Medulla oblongata (tissue), 1 donor: ENCODE measurements around the gene ANKRD2.
"Not testable (repeated sequence)": the region's sequence is repeated elsewhere in the genome, so short reads cannot be mapped to it uniquely, and the experiment has no call there.

ENCODE experiments used
- DNase-seq: peaks from one replicate; pipeline ENCODE4 v3.0.0-alpha.2; 2015; ENCODE audit errors: extremely low spot score

The ANKRD2 gene

GRCh38 chr10:97571622-97572021, 957 bp upstream of the ANKRD2 start:
- no peak for DNase-seq

GRCh38 chr10:97573021-97573420, 442 bp downstream of the ANKRD2 start:
- no peak for DNase-seq

GRCh38 chr10:97573672-97574071, 1.1 kb downstream of the ANKRD2 start:
- no peak for DNase-seq

GRCh38 chr10:97574374-97575126, 2.0 kb downstream of the ANKRD2 start:
- no peak for DNase-seq

GRCh38 chr10:97575127-97575668, 2.6 kb downstream of the ANKRD2 start:
- no peak for DNase-seq

- not testable (repeated sequence) for DNase-seq
Observed at GRCh38 chr10:97576487-97576886, 3.9 kb downstream of the ANKRD2 start.

GRCh38 chr10:97577701-97578100, 5.1 kb downstream of the ANKRD2 start:
- no peak for DNase-seq

- no peak for DNase-seq
Observed at GRCh38 chr10:97578171-97578844, 5.7 kb downstream of the ANKRD2 start.

- no peak for DNase-seq
Observed at GRCh38 chr10:97580421-97581367, 8.1 kb downstream of the ANKRD2 start.

- no peak for DNase-seq
Observed at GRCh38 chr10:97582169-97582568, 9.6 kb downstream of the ANKRD2 start.

GRCh38 chr10:97583476-97583875, 10.9 kb downstream of the ANKRD2 start:
- no peak for DNase-seq

- DNase-seq, result peak; percentile 96
Observed at GRCh38 chr10:97584060-97584797, 11.7 kb downstream of the ANKRD2 start, which contains the start of gene HOGA1. HOGA1 (plus strand) TSS chr10:97584389; CDS start chr10:97584704, 315 bp downstream.

GRCh38 chr10:97584798-97585438, 12.3 kb downstream of the ANKRD2 start:
- DNase-seq, result no peak

- DNase-seq, result no peak
Observed at GRCh38 chr10:97585439-97585811, 12.8 kb downstream of the ANKRD2 start.

GRCh38 chr10:97587183-97587582, 14.6 kb downstream of the ANKRD2 start:
- DNase-seq, result no peak

- DNase-seq, result no peak
Observed at GRCh38 chr10:97589479-97589878, 16.9 kb downstream of the ANKRD2 start, which contains the start of gene C10orf62. C10orf62 (plus strand) TSS chr10:97589721; CDS start chr10:97589898, 177 bp downstream.

GRCh38 chr10:97590082-97590747, 17.6 kb downstream of the ANKRD2 start:
- DNase-seq, result no peak

- DNase-seq, result no peak
Observed at GRCh38 chr10:97590748-97591495, 18.3 kb downstream of the ANKRD2 start.

- no peak for DNase-seq
Observed at GRCh38 chr10:97593421-97593820, 20.8 kb downstream of the ANKRD2 start.
